Astrocyte (in vitro differentiated cells and primary cell): ENCODE data around the gene RNLS. TPM values are rescaled to one million over a fixed set of nuclear protein-coding genes. Genes with fewer than 3 reads are reported as not detected.

Experiments
- DNase-seq: peaks from one replicate; pipeline ENCODE4 v3.0.0-alpha.2; 2010; ENCODE audit warnings: low read depth
- FAIRE-seq: peaks from 2 replicates; lab custom pipeline; 2011; peaks lifted over from hg19 to GRCh38; lab: Jason Lieb, UNC
- H2AFZ ChIP-seq: 2 replicates; pipeline ENCODE4 v1.6.0; 2012; ENCODE audit warnings: low read depth, low read length, inconsistent platforms
- H3K27ac ChIP-seq: 2 replicates; pipeline ENCODE4 v1.5.1; 2011; ENCODE audit warnings: low read depth, low read length, inconsistent platforms
- H3K27me3 ChIP-seq: 2 replicates; pipeline ENCODE4 v1.6.0; 2011; ENCODE audit warnings: low read length, inconsistent platforms; ENCODE audit not compliant: insufficient read depth
- H3K36me3 ChIP-seq: 2 replicates; pipeline ENCODE4 v1.5.1; 2011; ENCODE audit warnings: low read length, inconsistent platforms; ENCODE audit not compliant: insufficient read depth
- H3K4me1 ChIP-seq: 2 replicates; pipeline ENCODE4 v1.5.1; 2011; ENCODE audit warnings: low read length, inconsistent platforms; ENCODE audit not compliant: insufficient read depth
- H3K4me2 ChIP-seq: 2 replicates; pipeline ENCODE4 v1.6.0; 2012; ENCODE audit warnings: low read length, inconsistent platforms
- H3K4me3 ChIP-seq: 2 replicates; pipeline ENCODE4 v1.5.1; 2011; ENCODE audit warnings: low read depth, mild to moderate bottlenecking, low read length, inconsistent platforms; ENCODE audit not compliant: insufficient read depth
- H3K79me2 ChIP-seq: 2 replicates; pipeline ENCODE4 v1.6.0; 2012; ENCODE audit warnings: mild to moderate bottlenecking, low read length, inconsistent platforms; ENCODE audit not compliant: insufficient read depth
- H3K9ac ChIP-seq: 2 replicates; pipeline ENCODE4 v1.6.0; 2012; ENCODE audit warnings: mild to moderate bottlenecking, low read length, inconsistent platforms
- H3K9me3 ChIP-seq: 2 replicates; pipeline ENCODE4 v1.5.1; 2012; ENCODE audit warnings: low read depth, mild to moderate bottlenecking, low read length, inconsistent platforms; ENCODE audit not compliant: insufficient read depth
- H4K20me1 ChIP-seq: 2 replicates; pipeline ENCODE4 v1.6.0; 2012; ENCODE audit warnings: low read length, inconsistent platforms; ENCODE audit not compliant: insufficient read depth
- H3K27ac Mint-ChIP-seq: one replicate; pipeline ENCODE4 v1.8.0; 2021; ENCODE audit warnings: mild to moderate bottlenecking, mixed read lengths; ENCODE audit not compliant: unreplicated experiment
- H3K27me3 Mint-ChIP-seq: one replicate; pipeline ENCODE4 v1.8.0; 2021; ENCODE audit warnings: low read depth, mixed read lengths; ENCODE audit not compliant: unreplicated experiment
- H3K36me3 Mint-ChIP-seq: one replicate; pipeline ENCODE4 v1.8.0; 2021; ENCODE audit warnings: low read depth, mixed read lengths; ENCODE audit not compliant: unreplicated experiment
- H3K4me1 Mint-ChIP-seq: one replicate; pipeline ENCODE4 v1.8.0; 2021; ENCODE audit warnings: low read depth, mixed read lengths; ENCODE audit not compliant: unreplicated experiment
- H3K4me3 Mint-ChIP-seq: one replicate; pipeline ENCODE4 v1.8.0; 2021; ENCODE audit warnings: mild to moderate bottlenecking, moderate library complexity, mixed read lengths; ENCODE audit not compliant: unreplicated experiment
- H3K9me3 Mint-ChIP-seq: one replicate; pipeline ENCODE4 v1.8.0; 2021; ENCODE audit warnings: mild to moderate bottlenecking, mixed read lengths; ENCODE audit not compliant: unreplicated experiment
- CTCF ChIP-seq: IDR thresholded peaks from 2 replicates; pipeline ENCODE4 v1.5.1; 2011; ENCODE audit warnings: low read depth, mild to moderate bottlenecking, inconsistent platforms, low read length, moderate library complexity; ENCODE audit not compliant: insufficient read depth
- EZH2 ChIP-seq: IDR thresholded peaks from 2 replicates; pipeline ENCODE4 v1.6.1; 2012; ENCODE audit warnings: mild to moderate bottlenecking, low read length, inconsistent platforms; ENCODE audit not compliant: insufficient read depth
- total RNA-seq: library from RNA; stranded (reverse); gene quantifications from 2 replicates; pipeline ENCODE4 v1.2.1, GENCODE V29; 2021

RNLS gene
- total RNA-seq, 1 donor from 2014 or later: 6.9 TPM

DNA sequence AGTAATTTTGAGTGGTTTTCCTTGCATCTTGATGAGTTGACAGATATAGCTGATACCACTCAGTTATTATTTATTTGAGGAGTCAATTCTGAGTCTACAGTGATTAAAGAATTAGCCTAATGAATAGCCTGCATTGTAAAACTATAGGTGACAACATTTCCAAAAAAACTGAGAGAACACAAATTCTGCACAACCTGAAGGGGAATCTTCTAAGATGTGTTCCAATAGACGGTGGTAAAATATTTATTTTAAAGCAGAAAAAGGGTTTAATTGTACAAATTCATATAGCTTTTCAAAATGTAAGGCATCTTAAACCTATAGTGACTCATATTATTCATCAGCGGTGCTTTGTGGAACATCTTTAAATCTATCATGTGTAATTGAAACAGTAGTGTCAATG is 200.4 kb downstream of the RNLS start:
- no peaks in the 10 kb centered on the region for H3K36me3 ChIP-seq
- no peaks in the 10 kb centered on the region for H3K9me3 ChIP-seq
- Mint-ChIP-seq H3K4me3 (no peak overlapping the region), H3K4me1 (peaks cover 5% of the 10 kb centered on the region), H3K27me3 (no peaks in the 10 kb centered on the region), H3K9me3 (no peaks in the 10 kb centered on the region), H3K36me3 (no peaks in the 10 kb centered on the region), H3K27ac (no peak overlapping the region)
- H3K27me3 ChIP-seq: no peaks in the 10 kb centered on the region
- FAIRE-seq (no peak), DNase-seq (no peak)
- no peaks in the 10 kb centered on the region for H4K20me1 ChIP-seq
- no peaks in the 10 kb centered on the region for H3K79me2 ChIP-seq
- H3K4me1 ChIP-seq: peaks cover 21% of the 10 kb centered on the region
- no peak overlapping the region for H3K4me3 ChIP-seq
- no peak overlapping the region for H2AFZ ChIP-seq
- TF ChIP-seq CTCF (no peak), EZH2 (no peak)
- no peak overlapping the region for H3K9ac ChIP-seq
- no peak overlapping the region for H3K4me2 ChIP-seq
- no peak overlapping the region for H3K27ac ChIP-seq

- Histone ChIP-seq H3K4me3 (no peak overlapping the region), H3K4me1 (peaks cover 5% of the 10 kb centered on the region), H3K36me3 (no peaks in the 10 kb centered on the region), H3K9me3 (no peaks in the 10 kb centered on the region), H2AFZ (no peak overlapping the region), H3K9ac (no peak overlapping the region), H3K4me2 (no peak overlapping the region), H3K27me3 (no peaks in the 10 kb centered on the region), H3K79me2 (no peaks in the 10 kb centered on the region), H4K20me1 (no peaks in the 10 kb centered on the region), H3K27ac (no peak overlapping the region)
- Mint-ChIP-seq H3K36me3 (no peaks in the 10 kb centered on the region), H3K4me1 (peaks cover 9% of the 10 kb centered on the region), H3K9me3 (peaks cover 2% of the 10 kb centered on the region), H3K27me3 (no peaks in the 10 kb centered on the region), H3K27ac (no peak overlapping the region), H3K4me3 (no peak overlapping the region)
- DNase-seq (peak; percentile 51), FAIRE-seq (peak; percentile 13)
- TF ChIP-seq CTCF (no peak), EZH2 (no peak)
Measured at GRCh38 chr10:88379575-88379974, 203.5 kb downstream of the RNLS start.

DNA sequence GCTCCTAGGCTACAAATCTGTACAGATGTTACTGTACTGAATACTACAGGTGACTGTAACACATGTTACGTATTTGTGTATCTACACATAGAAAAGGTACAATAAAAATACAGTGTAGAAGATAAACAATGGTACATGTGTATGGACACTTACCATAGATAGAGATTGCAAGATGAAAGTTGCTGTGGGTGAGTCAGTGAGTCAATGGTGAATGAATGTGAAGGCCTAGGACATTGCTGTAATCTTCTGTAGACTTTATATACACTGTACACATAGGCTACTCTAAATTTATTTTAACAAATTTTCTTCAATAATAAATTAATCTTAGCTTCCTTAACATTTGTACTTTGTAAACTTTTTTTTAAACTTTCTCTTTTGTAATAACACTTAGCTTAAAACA is 205.6 kb downstream of the RNLS start:
- no peaks in the 10 kb centered on the region for H3K9me3 ChIP-seq
- H3K27me3 ChIP-seq: no peaks in the 10 kb centered on the region
- Mint-ChIP-seq H3K27ac (no peak overlapping the region), H3K27me3 (no peaks in the 10 kb centered on the region), H3K9me3 (peaks cover 2% of the 10 kb centered on the region), H3K4me1 (peaks cover 9% of the 10 kb centered on the region), H3K36me3 (no peaks in the 10 kb centered on the region), H3K4me3 (no peak overlapping the region)
- FAIRE-seq (no peak), DNase-seq (no peak)
- H3K9ac ChIP-seq: no peak overlapping the region
- TF ChIP-seq CTCF (no peak), EZH2 (no peak)
- H3K27ac ChIP-seq: no peak overlapping the region
- peaks cover 5% of the 10 kb centered on the region for H3K4me1 ChIP-seq
- no peak overlapping the region for H3K4me2 ChIP-seq
- no peak overlapping the region for H2AFZ ChIP-seq
- H3K4me3 ChIP-seq: no peak overlapping the region
- H3K36me3 ChIP-seq: no peaks in the 10 kb centered on the region
- H4K20me1 ChIP-seq: no peaks in the 10 kb centered on the region
- H3K79me2 ChIP-seq: no peaks in the 10 kb centered on the region
